ENCODE results near the gene ZDBF2.
"Not testable (repeated sequence)": the region's sequence is repeated elsewhere in the genome, so short reads cannot be mapped to it uniquely, and the experiment has no call there.

Gene ZDBF2

GRCh38 chr2:206260188-206261012, 14.1 kb upstream of the ZDBF2 start:
- DNase-seq, result no peak

GRCh38 chr2:206263959-206264603, 10.4 kb upstream of the ZDBF2 start:
- DNase-seq, result no peak

GRCh38 chr2:206266130-206267125, 8.0 kb upstream of the ZDBF2 start:
- no peak for DNase-seq

- DNase-seq, result no peak
Measured at GRCh38 chr2:206267567-206267966, 6.9 kb upstream of the ZDBF2 start.

- DNase-seq, result no peak
Measured at GRCh38 chr2:206271065-206271464, 3.4 kb upstream of the ZDBF2 start.

GRCh38 chr2:206273905-206274304, 558 bp upstream of the ZDBF2 start:
- no peak for DNase-seq

- no peak for DNase-seq
Measured at GRCh38 chr2:206275312-206276055, 1.0 kb downstream of the ZDBF2 start.

- DNase-seq, result no peak
Measured at GRCh38 chr2:206276169-206276942, 1.9 kb downstream of the ZDBF2 start.

GRCh38 chr2:206277503-206277902, 3.0 kb downstream of the ZDBF2 start:
- no peak for DNase-seq

- no peak for DNase-seq
Measured at GRCh38 chr2:206282746-206283145, 8.3 kb downstream of the ZDBF2 start.

- DNase-seq, result no peak
Measured at GRCh38 chr2:206287197-206287596, 12.7 kb downstream of the ZDBF2 start.

GRCh38 chr2:206289391-206289790, 14.9 kb downstream of the ZDBF2 start:
- no peak for DNase-seq

GRCh38 chr2:206296128-206296527, 21.7 kb downstream of the ZDBF2 start:
- DNase-seq, result no peak

GRCh38 chr2:206299608-206300007, 25.1 kb downstream of the ZDBF2 start:
- not testable (repeated sequence) for DNase-seq

GRCh38 chr2:206305523-206306245, 31.2 kb downstream of the ZDBF2 start:
- no peak for DNase-seq

- no peak for DNase-seq
Measured at GRCh38 chr2:206311026-206311425, 36.6 kb downstream of the ZDBF2 start.

GRCh38 chr2:206316141-206316540, 41.7 kb downstream of the ZDBF2 start:
- no peak for DNase-seq

GRCh38 chr2:206323033-206323432, 48.6 kb downstream of the ZDBF2 start:
- no peak for DNase-seq

- no peak for DNase-seq
Measured at GRCh38 chr2:206323486-206323885, 49.0 kb downstream of the ZDBF2 start.

- DNase-seq, result no peak
Measured at GRCh38 chr2:206324869-206325268, 50.4 kb downstream of the ZDBF2 start.

- no peak for DNase-seq
Measured at GRCh38 chr2:206328974-206329373, 54.5 kb downstream of the ZDBF2 start.

Measured in activated naive CD4-positive, alpha-beta T cell treated with Interleukin-2 at 50 U/mL for 16 hours (primary cell).